HG03060 (cell line): ENCODE results near the gene MATCAP1.

Experiments
- ATAC-seq: cut with Tn5 transposase; IDR thresholded peaks from one replicate; pipeline ENCODE4 v1.9.1; 2021; ENCODE audit warnings: low read depth, moderate number of reproducible peaks; ENCODE audit not compliant: unreplicated experiment

MATCAP1 gene

DNA sequence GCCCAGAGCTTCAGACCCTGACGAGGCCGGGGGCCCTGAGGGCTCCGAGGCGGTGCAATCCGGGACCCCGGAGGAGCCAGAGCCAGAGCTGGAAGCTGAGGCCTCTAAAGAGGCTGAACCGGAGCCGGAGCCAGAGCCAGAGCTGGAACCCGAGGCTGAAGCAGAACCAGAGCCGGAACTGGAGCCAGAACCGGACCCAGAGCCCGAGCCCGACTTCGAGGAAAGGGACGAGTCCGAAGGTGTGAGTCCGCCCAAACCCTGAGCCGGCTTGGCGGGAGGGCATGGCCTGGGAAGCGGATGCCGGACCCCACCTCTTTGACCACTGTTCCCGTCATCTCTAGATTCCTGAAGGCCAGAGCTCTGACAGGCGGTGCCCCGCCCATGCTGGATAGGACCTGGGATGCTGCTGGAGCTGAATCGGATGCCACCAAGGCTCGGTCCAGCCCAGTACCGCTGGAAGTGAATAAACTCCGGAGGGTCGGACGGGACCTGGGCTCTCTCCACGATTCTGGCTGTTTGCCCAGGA, 9.0 kb downstream of the MATCAP1 start:
- no peak for ATAC-seq

DNA sequence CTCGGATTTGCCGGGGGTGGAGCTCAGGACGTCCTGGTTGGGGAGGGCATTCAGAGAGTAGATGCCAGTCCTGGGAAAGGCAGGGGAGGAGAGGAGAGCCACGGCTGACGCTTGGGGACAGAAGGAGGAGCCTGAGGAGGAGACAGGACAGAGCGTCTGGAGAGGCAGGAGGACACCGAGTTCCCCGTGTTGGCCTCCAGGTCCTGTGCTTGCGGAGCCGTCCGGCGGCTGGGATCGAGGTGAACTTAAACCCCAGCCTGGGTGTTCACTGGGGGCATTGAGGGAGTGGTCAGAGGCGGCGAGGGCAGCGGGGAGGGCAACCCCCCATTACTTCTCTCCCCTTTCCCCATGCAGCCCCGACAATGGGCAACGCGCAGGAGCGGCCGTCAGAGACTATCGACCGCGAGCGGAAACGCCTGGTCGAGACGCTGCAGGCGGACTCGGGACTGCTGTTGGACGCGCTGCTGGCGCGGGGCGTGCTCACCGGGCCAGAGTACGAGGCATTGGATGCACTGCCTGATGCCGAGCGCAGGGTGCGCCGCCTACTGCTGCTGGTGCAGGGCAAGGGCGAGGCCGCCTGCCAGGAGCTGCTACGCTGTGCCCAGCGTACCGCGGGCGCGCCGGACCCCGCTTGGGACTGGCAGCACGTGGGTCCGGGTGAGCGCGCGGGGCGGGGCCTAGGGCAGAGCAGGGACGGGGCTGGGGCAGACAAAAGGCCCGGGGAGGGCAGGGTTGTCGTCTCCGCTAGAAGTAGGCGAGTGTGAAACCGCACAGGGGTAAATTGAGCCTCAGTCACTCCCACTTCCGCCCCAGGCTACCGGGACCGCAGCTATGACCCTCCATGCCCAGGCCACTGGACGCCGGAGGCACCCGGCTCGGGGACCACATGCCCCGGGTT, 9.7 kb downstream of the MATCAP1 start:
- no peak for ATAC-seq

DNA sequence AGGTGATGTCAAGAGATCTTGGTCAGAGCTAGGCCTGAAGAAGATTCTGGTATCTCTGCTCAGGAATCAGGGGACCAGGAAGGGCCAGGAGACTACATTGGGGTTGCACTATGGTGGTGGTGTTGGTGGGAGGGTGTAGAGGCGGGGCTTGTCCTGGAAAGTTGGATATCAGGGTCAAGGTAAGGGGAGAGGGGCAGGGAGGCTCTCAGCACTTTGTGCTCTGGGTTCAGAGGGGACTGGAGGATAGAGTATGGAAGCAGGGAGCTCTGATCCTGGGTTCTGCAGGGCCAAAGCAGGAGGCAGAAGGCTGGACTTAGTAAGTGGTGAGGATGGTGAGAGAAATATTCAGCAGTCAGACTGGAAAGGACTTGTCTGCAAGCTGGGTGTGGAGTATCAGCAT, 10.4 kb downstream of the MATCAP1 start:
- ATAC-seq, result no peak

GRCh38 chr16:67170949-67171649, 12.7 kb downstream of the MATCAP1 start:
- no peak for ATAC-seq

GRCh38 chr16:67170168-67170948, 13.4 kb downstream of the MATCAP1 start, which contains the start of gene NOL3:
TSS of gene NOL3 (plus strand) at chr16:67170538.
- no peak for ATAC-seq

- no peak for ATAC-seq
Measured at GRCh38 chr16:67169642-67170167, 14.1 kb downstream of the MATCAP1 start.

DNA sequence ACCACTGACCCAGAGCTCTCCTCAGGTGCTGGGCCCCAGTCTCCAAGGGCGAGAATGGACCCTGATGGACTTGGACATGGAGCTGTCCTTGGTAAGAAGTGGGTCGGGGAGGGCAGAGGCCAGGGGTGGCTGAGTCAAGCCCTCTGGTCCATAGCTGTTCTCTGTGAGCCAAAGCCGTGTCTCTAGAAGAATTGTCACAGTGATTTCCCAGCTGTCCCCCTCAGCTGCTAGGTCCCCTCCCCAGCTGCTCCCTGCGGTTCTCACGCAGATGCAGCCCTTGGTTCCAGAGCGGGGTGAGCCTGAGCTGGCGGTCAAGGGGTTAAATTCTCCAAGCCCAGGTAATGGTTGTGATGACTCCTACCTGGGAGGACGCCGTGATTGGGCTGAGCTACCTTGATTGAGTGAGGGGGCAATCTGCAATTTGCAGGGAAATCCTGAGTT, 14.7 kb downstream of the MATCAP1 start:
- no peak for ATAC-seq

- no peak for ATAC-seq
Measured at GRCh38 chr16:67167588-67167987, 16.2 kb downstream of the MATCAP1 start.

GRCh38 chr16:67166598-67167168, 17.1 kb downstream of the MATCAP1 start:
- ATAC-seq, result no peak

DNA sequence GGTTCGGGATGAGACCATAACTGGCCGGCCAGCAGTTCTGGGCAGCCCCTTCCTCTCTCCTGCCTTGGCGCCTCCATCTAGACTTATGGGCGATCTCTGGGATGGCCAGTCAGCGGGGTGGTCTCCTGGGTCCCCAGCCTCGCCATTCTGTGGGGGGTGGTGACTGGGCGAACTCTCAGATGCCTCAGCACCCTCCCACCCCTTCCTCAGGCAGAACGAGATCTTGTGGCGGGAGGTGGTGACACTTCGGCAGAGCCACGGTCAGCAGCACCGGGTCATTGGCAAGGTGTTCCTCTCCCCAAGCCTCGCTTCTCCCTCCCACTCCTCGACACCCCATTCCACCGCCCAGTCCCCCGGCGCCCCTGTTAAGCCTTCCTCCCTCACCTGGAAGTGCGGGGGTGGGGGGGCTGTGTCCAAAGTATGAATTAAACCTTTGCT, 17.6 kb downstream of the MATCAP1 start:
- ATAC-seq, result no peak

DNA sequence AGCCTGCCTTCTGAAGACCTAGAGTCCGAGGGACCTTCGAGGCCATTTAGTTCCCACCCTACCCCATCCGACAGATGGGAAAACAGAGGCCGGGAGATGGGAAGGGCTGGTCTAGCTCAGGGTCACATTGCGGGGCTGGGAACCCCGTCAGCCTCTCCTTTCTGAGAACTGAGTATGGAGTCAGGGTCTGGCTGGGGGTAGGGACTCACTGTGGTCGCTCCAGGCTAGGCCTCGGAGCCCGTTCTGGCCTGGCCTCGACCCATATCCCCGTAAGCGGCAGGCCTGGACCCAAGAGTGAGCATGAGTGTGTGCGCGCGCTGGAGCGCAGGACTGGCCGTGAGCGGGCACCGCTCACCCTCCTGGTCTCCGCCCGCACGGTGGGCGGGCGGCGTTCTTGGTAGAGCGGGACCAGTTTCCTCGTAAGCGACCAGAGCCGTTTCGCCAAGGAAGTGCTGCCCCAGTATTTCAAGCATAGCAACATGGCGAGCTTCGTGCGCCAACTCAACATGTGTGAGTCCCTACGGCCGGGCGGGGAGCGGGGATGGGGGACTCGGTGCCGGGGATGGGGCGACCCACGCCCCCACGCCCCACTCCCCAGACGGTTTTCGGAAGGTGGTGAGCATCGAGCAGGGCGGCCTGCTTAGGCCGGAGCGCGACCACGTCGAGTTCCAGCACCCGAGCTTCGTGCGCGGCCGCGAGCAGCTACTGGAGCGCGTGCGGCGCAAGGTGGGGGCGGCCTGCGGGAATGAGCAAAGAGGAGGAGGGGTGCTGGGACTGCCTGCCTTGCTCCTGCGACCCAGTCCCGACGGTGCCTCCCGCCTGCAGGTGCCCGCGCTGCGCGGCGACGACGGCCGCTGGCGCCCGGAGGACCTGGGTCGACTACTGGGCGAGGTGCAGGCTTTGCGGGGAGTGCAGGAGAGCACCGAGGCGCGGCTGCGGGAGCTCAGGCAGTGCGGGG, 18.4 kb downstream of the MATCAP1 start:
- no peak for ATAC-seq

DNA sequence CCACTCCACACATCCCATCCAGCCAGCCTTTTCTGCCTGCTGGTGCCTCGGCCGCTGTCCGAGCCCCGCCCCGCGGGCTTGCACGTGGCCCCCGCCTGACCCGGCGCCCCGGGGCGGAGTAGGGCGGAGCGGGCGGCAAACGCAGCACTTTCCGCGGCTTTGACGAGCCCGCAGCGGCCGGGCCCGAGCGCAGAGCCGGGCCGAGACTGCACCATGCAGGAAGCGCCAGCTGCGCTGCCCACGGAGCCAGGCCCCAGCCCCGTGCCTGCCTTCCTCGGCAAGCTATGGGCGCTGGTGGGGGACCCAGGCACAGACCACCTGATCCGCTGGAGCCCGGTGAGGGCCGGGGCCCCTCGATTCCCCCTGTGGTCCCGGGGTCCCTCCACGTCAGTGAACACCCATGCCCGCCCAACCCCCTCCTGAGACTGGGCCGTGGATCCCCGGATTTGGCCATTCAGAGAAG, 19.1 kb downstream of the MATCAP1 start, which contains the start of gene HSF4:
TSS of gene HSF4 (plus strand) at position 147 of the 463 bp plus-strand sequence. CDS start at position 214, 67 bp downstream.
- no peak for ATAC-seq

GRCh38 chr16:67163999-67164558, 19.7 kb downstream of the MATCAP1 start:
- no peak for ATAC-seq

DNA sequence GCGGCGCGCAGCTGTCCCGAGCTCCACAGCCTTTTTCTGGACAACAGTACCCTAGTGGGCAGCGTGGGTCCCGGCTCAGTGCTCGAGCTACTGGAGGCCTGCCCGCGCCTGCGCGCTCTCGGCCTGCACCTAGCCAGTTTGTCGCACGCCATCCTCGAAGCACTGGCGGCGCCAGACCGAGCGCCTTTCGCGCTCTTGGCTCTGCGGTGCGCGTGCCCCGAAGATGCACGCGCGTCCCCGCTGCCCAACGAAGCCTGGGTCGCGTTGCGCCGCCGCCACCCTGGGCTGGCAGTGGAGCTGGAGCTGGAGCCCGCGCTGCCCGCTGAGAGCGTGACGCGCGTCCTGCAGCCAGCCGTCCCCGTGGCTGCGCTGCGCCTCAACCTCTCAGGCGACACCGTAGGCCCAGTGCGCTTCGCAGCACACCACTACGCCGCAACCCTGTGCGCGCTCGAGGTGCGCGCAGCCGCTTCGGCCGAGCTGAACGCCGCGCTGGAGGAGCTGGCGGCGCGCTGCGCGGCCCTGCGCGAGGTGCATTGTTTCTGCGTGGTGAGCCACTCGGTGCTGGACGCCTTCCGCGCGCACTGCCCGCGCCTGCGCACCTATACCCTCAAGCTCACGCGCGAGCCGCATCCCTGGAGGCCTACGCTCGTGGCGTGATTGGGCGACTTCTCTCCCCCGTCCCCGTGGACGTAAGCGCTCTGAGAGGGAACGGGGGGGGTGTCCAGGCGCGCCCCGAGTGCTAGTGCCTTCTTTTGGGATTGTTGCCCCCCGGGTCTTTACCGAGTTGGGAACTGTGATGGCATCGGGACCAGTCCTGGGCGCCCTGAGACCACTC, 20.4 kb downstream of the MATCAP1 start:
- ATAC-seq, result no peak

GRCh38 chr16:67162506-67163163, 21.1 kb downstream of the MATCAP1 start:
- ATAC-seq, result no peak

DNA sequence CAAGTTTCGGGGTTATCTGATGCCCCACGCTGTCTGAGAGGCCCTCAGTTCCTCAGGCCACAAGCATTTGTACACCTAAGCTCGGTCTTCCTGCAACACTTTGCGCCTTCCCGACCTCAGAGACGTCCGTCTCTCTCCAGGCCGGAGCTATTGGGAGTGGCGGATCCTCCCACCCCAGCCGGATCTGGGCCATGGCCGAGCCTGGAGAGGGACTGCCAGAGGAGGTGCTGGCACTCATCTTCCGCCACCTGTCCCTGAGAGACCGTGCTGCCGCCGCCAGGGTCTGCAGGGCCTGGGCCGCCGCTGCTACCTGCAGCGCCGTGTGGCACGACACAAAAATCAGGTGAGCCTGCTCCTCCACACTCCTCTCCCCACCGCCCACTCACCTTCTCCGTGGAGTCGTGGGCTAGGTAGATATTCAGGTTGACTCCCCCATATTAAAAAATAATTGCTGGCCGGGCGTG, 22.1 kb downstream of the MATCAP1 start:
- ATAC-seq, result no peak
